PC-9 (cell line): ENCODE results near the gene ZNF423. TPM values are rescaled to one million over a fixed set of nuclear protein-coding genes. Genes with fewer than 3 reads are reported as not detected.

Source experiments
- BruUV-seq: library from RNA; stranded (reverse); fragments of 400-500 nt; replicated peaks from 2 replicates; lab custom pipeline; 2021; lab: Mats Ljungman, UMichigan
- CTCF ChIA-PET: fragments of 300-600 bp; sonication (Branson Sonifier 250); formaldehyde crosslinking; loops from one replicate; lab custom pipeline; 2022; ENCODE audit warnings: antibody characterized with exemption; lab: Charles Lee
- POLR2A ChIA-PET: fragments of 300-600 bp; sonication (Branson Sonifier 250); formaldehyde crosslinking; loops from one replicate; lab custom pipeline; 2022; ENCODE audit warnings: antibody characterized with exemption; ENCODE audit not compliant: unreplicated experiment; lab: Charles Lee
- DNase-seq, 2 experiments: peaks; one replicate each; pipeline versions ENCODE4 v3.0.0 to v3.0.0-alpha.2; 2015 to 2022; ENCODE audit warnings: mixed read lengths in 1 of 2
- H2AFZ ChIP-seq: fragments of 200-600 bp; sonication (generic); 2 replicates; pipeline ENCODE4 v1.8.1; 2017; ENCODE audit warnings: antibody characterized with exemption
- H3F3A ChIP-seq: fragments of 200-600 bp; sonication (generic); 2 replicates; pipeline ENCODE4 v1.8.1; 2017; ENCODE audit warnings: antibody characterized with exemption, mild to moderate bottlenecking, low read depth; ENCODE audit not compliant: insufficient read depth
- H3K27ac ChIP-seq: fragments of 200-600 bp; sonication (generic); 2 replicates; pipeline ENCODE4 v1.6.1; 2016; ENCODE audit warnings: mixed run types
- H3K27me3 ChIP-seq: fragments of 200-600 bp; sonication (generic); 2 replicates; pipeline ENCODE4 v1.6.1; 2016; ENCODE audit warnings: low read depth, mixed run types; ENCODE audit not compliant: insufficient read depth
- H3K36me3 ChIP-seq: fragments of 200-600 bp; sonication (generic); 2 replicates; pipeline ENCODE4 v1.6.1; 2016; ENCODE audit warnings: low read depth, mixed run types
- H3K4me1 ChIP-seq: fragments of 200-600 bp; sonication (generic); replicated peaks from 2 replicates; pipeline ENCODE4 v1.6.1; 2016; ENCODE audit warnings: mixed run types; ENCODE audit not compliant: insufficient read depth
- H3K4me2 ChIP-seq: fragments of 200-600 bp; sonication (generic); 2 replicates; pipeline ENCODE4 v1.6.1; 2017; ENCODE audit warnings: mixed run types
- H3K4me3 ChIP-seq: fragments of 200-600 bp; sonication (generic); 2 replicates; pipeline ENCODE4 v1.6.1; 2016; ENCODE audit warnings: mixed run types
- H3K79me2 ChIP-seq: fragments of 200-600 bp; sonication (generic); 2 replicates; pipeline ENCODE4 v1.6.1; 2017; ENCODE audit warnings: low read depth, mixed run types
- H3K9me2 ChIP-seq: fragments of 200-600 bp; sonication (generic); 2 replicates; pipeline ENCODE4 v1.8.1; 2017; ENCODE audit warnings: mild to moderate bottlenecking; ENCODE audit not compliant: insufficient read depth
- H3K9me3 ChIP-seq: fragments of 200-600 bp; sonication (generic); 2 replicates; pipeline ENCODE4 v1.8.1; 2016; ENCODE audit warnings: low read depth; ENCODE audit not compliant: insufficient read depth
- H4K20me1 ChIP-seq: fragments of 200-600 bp; sonication (generic); 2 replicates; pipeline ENCODE4 v1.8.1; 2017; ENCODE audit not compliant: insufficient read depth
- EZH2 ChIP-seq: fragments of 200-600 bp; sonication (generic); IDR thresholded peaks from 2 replicates; pipeline ENCODE4 v1.8.0; 2017; ENCODE audit warnings: antibody characterized with exemption, low read depth
- intact Hi-C: fragments of 100-400 bp; cut with micrococcal nuclease; formaldehyde crosslinking; loops from one replicate; pipeline ENCODE4 v1.10.0; 2022; ENCODE audit not compliant: unreplicated experiment
- total RNA-seq: library from RNA; stranded (reverse); gene quantifications from 2 replicates; pipeline ENCODE4 v1.2.3, GENCODE V29; 2021
- TF ChIP-seq, protein P1 (sequence below): fragments of 200-600 bp; sonication (generic); conservative IDR thresholded peaks from 2 replicates; pipeline ENCODE4 v1.6.1; 2017; ENCODE audit warnings: mixed run types, antibody characterized with exemption, mild to moderate bottlenecking, moderate library complexity

The ZNF423 gene
- total RNA-seq, 1 experiment from 2014 or later = not detected

DNA sequence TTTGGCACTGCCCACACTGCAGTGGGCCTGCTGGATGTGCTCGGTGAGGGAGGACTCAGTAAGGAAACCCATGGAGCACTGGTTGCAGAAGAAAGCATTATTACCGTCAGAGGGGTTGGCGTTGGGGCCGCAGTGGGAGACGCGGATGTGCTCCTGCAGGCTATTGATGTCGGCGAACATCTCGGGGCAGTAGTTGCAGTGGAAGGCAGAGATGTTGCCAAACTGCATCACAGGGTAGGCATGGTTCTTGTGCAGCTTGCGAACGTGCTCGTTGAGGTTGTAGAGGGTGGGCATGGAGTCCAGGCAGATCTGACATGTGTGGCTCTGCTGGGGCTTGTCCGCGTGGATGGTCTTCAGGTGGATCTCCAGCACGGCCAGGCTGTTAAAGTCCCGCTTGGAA is 218.4 kb downstream of the ZNF423 start:
- no peak for TF ChIP-seq EZH2
- TF ChIP-seq, protein P1, sequence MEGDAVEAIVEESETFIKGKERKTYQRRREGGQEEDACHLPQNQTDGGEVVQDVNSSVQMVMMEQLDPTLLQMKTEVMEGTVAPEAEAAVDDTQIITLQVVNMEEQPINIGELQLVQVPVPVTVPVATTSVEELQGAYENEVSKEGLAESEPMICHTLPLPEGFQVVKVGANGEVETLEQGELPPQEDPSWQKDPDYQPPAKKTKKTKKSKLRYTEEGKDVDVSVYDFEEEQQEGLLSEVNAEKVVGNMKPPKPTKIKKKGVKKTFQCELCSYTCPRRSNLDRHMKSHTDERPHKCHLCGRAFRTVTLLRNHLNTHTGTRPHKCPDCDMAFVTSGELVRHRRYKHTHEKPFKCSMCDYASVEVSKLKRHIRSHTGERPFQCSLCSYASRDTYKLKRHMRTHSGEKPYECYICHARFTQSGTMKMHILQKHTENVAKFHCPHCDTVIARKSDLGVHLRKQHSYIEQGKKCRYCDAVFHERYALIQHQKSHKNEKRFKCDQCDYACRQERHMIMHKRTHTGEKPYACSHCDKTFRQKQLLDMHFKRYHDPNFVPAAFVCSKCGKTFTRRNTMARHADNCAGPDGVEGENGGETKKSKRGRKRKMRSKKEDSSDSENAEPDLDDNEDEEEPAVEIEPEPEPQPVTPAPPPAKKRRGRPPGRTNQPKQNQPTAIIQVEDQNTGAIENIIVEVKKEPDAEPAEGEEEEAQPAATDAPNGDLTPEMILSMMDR = no peak
- Histone ChIP-seq H3K4me3 (no peak overlapping the region), H3K27ac (no peak overlapping the region), H3K9me3 (no peaks in the 10 kb centered on the region), H4K20me1 (no peaks in the 10 kb centered on the region), H3K27me3 (peaks cover 75% of the 10 kb centered on the region), H3K9me2 (no peaks in the 10 kb centered on the region), H3K36me3 (no peaks in the 10 kb centered on the region), H3K79me2 (no peaks in the 10 kb centered on the region), H3F3A (no peaks in the 10 kb centered on the region), H2AFZ (no peak overlapping the region), H3K4me2 (no peak overlapping the region), H3K4me1 (no peaks in the 10 kb centered on the region)
- no peak for DNase-seq
- POLR2A ChIA-PET = no interaction called here
- BruUV-seq = no TSS peak
- intact Hi-C loops = no loop called here
- CTCF ChIA-PET = interaction anchor here (0.6 kb wide), 1 partner anchor 28 kb away, joined by 3 read pairs; no protein-coding TSS in a partner anchor

DNA sequence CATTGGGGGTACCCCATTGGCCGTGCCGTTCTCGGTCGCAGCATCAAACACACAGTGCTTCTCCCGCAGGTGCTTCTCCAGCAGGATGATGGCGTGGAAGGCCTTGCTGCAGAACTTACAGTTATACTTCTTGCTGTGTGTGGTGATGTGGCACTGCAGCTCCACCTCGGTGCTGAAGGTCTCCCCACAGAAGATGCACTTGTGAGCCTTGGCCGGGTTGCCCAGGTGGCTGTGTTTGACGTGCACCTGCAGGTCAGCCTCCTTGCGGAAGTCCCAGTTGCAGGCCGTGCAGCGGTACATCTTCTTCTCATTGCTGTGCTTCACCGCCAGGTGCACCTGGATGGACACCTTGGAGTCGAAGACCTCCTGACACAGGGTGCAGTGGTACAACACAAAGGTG is 219.3 kb downstream of the ZNF423 start:
- Histone ChIP-seq H3K79me2 (no peaks in the 10 kb centered on the region), H3K4me3 (no peak overlapping the region), H2AFZ (no peak overlapping the region), H3K36me3 (no peaks in the 10 kb centered on the region), H3K4me1 (no peaks in the 10 kb centered on the region), H3K27ac (no peak overlapping the region), H3F3A (no peaks in the 10 kb centered on the region), H3K9me2 (no peaks in the 10 kb centered on the region), H3K9me3 (no peaks in the 10 kb centered on the region), H3K27me3 (peaks cover 68% of the 10 kb centered on the region), H3K4me2 (no peak overlapping the region), H4K20me1 (no peaks in the 10 kb centered on the region)
- intact Hi-C loops = no loop called here
- POLR2A ChIA-PET = no interaction called here
- DNase-seq = no peak
- CTCF ChIA-PET = no interaction called here
- TF ChIP-seq, protein P1 = no peak
- TF ChIP-seq EZH2 = no peak
- no TSS peak for BruUV-seq

DNA sequence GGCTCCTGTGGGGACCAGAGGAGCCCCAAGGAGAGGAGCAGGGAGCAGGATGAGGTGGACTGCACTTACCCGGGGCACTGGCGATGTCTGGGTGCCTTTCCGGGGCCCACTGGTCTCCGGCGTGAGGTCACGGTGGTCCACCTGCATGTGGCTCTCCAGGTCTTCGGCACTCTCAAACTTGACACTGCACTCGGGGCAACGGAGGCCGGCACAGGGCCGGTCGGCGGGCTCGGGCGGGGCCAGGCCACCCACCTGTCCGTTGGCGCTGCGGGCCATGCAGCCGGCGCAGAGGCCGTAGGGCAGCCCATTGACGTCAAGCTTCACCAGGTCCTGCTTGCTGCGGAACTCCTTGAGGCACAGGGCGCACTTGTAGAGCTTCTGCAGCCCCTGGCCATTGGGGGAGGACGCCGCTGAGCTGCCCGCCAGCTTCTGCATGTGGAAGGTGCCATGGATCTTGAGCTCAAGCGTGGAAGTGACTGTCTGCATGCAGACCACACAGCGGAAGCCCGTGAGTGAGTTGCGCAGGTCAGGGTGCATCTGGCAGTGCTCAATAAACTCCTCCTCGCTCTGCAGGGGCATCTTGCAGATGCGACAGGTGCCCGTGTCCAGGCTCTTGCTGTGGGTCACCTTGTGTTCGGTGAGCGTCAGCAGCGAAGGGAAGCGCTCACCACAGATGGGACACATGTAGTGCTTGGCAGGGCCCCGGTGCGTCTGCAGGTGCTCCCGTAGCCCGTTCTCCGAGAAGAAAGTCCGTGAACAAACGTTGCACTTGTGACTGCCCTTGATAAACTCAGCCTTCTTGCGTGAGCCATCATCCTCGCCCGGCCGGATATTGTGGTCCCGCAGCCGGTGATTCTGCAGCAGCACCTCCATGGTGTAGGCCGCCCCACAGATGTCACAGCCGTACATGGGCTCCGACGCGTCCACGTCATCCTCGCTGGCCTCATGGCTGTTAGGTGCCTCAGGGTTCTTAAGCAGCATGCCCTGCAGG is 220.0 kb downstream of the ZNF423 start:
- Histone ChIP-seq H4K20me1 (no peaks in the 10 kb centered on the region), H3K36me3 (no peaks in the 10 kb centered on the region), H3K27ac (no peak overlapping the region), H3K4me3 (no peak overlapping the region), H3K79me2 (no peaks in the 10 kb centered on the region), H3F3A (no peaks in the 10 kb centered on the region), H3K4me2 (no peak overlapping the region), H2AFZ (no peak overlapping the region), H3K9me2 (no peaks in the 10 kb centered on the region), H3K4me1 (no peaks in the 10 kb centered on the region), H3K27me3 (peaks cover 61% of the 10 kb centered on the region), H3K9me3 (no peaks in the 10 kb centered on the region)
- BruUV-seq = no TSS peak
- intact Hi-C loops = no loop called here
- DNase-seq = no peak
- ChIA-PET POLR2A (no interaction called here), CTCF (no interaction called here)
- TF ChIP-seq, protein P1 = no peak
- TF ChIP-seq EZH2 = no peak
